Activated CD4-positive, alpha-beta T cell treated with anti-CD3 and anti-CD28 coated beads, Interleukin-2, amount 50 U/mL, for 4 hours (primary cell): ENCODE data around the gene KIAA0586.
"Not testable (repeated sequence)": the region's sequence is repeated elsewhere in the genome, so short reads cannot be mapped to it uniquely, and the experiment has no call there.

Source experiments
- DNase-seq, 2 experiments: peaks; one replicate each; pipeline ENCODE4 v3.0.0-alpha.2; 2020

The KIAA0586 gene

GRCh38 chr14:58427281-58428117 is at the start of gene KIAA0586, which contains the start of gene TIMM9:
Gene KIAA0586, plus strand, starts transcription at chr14:58427719. Its CDS starts 546 bp downstream, at chr14:58428265.
Gene TIMM9, minus strand, starts transcription at chr14:58427531. Its CDS starts 15,586 bp downstream, at chr14:58411945.
- peak; percentile 96 for DNase-seq

DNA sequence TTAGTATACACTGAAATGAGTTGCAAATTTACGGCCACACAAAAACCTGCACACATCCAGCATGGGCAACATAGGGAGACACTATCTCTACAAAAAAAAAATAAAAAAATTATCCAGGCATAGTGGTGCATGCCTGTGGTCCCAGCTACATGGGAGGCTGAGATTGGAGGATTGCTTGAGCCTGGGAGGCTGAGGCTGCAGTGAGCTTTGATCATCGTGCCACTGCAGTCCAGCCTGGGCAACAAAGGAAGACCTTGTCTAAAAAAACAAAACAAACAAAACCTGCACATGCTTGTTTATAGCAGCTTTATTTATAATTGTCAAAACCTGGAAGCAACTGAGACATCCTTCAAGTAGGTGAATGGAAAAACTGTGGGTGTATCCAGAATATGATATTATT is 36.7 kb upstream of the KIAA0586 start:
- no peak for DNase-seq

DNA sequence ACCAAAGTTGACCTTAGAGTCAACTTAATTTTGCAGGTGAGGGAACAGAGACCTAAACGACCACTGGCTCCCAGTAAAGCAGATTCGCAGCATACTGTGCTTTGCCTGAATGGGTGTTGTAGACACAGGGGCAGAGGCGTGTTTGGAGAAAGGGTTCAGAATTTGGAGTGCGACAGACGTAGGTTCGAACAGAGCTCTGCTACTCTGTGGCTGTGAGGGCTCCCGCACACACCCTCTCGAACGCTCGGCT is 32.0 kb upstream of the KIAA0586 start:
- no peak for DNase-seq

- DNase-seq, result peak; percentile 52 to 57
Measured at GRCh38 chr14:58395812-58396788, 31.4 kb upstream of the KIAA0586 start, which contains the start of gene TOMM20L. Gene TOMM20L, plus strand, starts transcription at chr14:58395930. Its CDS starts 28 bp downstream, at chr14:58395958.

GRCh38 chr14:58397156-58397555 is 30.4 kb upstream of the KIAA0586 start:
- no peak for DNase-seq

DNA sequence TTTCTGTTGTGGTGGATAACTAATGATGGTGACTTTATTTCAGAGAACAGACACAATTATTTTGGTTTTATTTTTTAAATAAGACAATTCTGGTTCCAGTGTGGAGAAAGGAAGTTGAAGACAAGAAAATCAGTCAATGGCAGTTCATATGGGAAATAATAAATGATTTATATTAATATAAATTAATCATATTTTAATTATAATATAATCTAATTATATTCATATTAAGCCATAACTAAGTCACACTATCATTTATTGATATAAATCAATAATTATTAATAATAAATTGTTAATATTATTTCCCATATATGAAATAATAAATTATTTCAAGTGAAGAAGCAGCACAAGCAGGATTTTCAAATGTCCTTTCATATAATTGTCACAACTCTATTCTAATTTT is 29.0 kb upstream of the KIAA0586 start:
- DNase-seq, result no peak

DNA sequence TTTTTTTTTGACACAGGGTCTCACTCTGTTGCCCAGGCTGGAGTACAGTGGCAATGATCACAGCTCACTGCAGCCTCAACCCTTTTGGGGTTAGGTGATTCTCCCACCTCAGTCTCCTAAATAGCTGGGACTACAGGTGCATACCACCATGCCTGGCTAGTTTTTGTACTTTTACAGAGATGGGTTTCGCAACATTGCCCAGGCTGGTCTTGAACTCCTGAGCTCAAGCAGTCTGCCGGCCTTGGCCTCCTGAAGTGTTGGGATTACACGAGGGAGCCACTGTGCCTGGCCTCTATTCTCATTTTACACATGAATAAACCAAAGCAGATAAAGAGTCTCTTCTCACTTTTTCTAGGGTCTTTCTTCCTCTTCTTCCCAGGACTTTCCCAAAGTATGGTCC is 28.6 kb upstream of the KIAA0586 start:
- DNase-seq, result no peak

DNA sequence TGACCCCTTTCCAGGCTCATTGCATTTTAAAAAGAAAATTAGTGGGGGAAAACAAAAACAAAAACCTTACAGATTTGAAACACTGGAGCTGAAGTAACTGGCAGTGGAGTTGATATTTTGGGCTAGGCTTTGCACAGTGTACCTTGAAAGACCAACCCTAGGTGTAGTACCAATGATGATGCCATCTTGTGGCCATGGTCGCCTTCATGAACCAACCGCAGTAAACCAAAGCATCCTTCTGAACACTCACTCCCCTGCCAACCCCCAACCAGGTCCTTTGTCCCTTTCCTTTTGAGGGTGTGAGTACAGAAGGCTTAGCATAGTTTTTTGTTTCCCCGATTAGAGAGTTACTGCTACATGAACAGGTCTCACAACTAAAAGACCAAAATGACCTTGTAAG is 25.9 kb upstream of the KIAA0586 start:
- DNase-seq, result no peak

- no peak for DNase-seq
Measured at GRCh38 chr14:58408681-58409215, 18.8 kb upstream of the KIAA0586 start.

- no peak for DNase-seq
Measured at GRCh38 chr14:58414845-58415244, 12.7 kb upstream of the KIAA0586 start.

GRCh38 chr14:58415636-58416547 is 11.6 kb upstream of the KIAA0586 start:
- DNase-seq, result no peak

DNA sequence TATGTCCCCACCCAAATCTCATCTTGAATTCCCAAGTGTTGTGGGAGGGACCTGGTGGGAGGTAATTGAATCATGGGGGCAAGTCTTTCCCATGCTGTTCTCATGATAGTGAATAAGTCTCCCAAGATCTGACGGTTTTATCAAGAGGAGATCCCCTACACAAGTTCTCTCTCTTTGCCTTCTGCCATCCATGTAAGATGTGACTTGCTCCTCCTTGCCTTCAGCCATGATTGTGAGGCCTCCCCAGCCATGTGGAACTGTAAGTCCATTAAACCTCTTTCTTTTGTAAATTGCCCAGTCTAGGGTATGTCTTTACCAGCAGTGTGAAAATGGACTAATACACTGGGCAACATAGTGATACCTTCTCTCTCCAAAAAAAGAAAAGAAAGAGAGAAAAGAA is 10.6 kb upstream of the KIAA0586 start:
- not testable (repeated sequence) for DNase-seq

DNA sequence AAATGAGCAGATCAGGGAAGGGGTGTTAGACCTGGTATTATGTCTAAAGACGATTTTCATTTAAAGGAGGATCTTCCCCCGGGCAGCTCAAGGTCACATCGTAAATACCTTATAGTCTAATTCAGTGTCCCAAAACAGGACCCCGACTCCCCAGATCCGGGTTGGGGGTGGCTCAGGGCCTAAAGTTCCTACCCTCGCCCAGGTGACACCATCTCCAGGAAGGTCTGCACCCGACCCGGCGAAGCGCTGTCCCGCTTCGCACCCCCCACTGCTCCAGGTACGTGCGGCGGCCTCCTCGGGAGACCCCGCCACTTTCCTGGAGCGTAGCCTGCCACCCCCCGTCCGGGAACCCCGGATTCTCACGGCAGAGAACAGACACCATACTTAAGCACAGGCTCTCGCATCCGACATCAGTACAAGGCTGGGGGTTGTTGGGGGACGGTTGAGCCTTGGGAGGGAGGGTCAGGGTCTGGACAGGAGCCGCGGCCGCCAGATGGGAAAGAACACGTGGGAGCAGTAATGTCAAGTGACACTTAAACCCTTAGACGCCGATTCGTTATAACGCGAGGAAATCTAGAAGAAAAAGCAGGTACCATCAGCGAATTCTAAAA is 744 bp upstream of the KIAA0586 start:
- peak; percentile 35 to 43 for DNase-seq

DNA sequence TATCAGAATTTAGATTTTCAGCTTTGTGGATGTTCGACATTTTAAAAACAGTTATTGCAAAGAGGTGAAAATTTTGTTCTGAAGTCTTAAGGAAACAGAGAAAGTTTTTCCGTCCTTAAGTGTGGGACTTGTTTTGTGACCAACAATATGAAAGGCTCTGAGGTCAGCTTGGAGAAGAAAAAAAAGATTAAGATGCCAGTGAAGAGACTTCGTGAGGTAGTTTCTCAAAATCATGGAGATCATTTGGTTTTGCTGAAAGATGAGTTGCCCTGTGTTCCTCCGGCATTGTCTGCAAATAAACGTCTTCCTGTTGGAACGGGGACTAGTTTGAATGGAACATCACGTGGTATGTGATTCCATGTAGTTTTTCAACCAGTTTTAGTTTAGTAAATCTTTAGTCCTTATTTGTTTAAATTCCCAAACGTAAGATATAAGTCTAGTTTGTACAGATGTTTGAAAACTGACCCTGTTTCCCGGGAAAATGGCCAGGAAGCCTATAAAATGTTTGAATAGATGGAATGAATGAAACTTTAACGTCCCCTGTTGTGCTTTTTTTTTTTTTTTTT is 682 bp downstream of the KIAA0586 start:
- DNase-seq, result no peak

DNA sequence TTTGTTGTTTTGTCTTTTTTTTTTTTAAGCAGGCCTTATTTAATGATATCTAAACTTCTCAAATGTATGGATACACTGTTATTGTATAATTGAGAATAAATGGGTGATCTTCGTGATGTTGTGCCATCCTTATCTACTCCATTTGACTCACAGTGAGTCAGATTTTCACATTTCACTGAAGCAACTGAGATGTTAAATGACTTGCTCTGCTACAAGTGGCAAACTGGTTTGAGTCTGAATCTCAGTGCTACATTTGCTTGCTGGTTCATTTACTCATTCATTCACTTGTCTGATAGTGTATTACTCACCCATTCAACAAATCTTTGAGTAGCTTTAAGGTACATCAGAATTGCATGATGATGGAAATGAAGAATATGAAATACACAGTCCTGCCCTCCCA is 2.6 kb downstream of the KIAA0586 start:
- DNase-seq, result no peak

- no peak for DNase-seq
Measured at GRCh38 chr14:58439476-58439875, 12.0 kb downstream of the KIAA0586 start.

DNA sequence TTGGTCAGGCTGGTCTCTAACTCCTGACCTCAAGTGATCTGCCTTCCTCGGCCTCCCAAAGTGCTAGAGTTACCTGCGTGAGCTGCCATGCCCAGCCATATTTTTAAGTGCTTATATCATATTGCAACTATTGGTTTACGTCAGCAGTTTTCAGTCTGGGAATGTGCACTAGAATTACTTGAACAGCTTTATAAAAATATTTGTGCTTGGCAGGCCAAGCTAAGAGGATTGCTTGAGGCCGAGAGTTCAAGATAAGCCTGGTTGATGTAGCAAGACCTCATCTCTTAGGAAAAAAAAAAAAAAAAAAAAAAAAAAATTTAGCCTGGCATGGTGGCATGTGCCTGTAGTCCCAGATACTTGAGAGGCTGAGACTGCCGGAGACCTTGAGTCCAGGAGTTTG is 17.1 kb downstream of the KIAA0586 start:
- no peak for DNase-seq

DNA sequence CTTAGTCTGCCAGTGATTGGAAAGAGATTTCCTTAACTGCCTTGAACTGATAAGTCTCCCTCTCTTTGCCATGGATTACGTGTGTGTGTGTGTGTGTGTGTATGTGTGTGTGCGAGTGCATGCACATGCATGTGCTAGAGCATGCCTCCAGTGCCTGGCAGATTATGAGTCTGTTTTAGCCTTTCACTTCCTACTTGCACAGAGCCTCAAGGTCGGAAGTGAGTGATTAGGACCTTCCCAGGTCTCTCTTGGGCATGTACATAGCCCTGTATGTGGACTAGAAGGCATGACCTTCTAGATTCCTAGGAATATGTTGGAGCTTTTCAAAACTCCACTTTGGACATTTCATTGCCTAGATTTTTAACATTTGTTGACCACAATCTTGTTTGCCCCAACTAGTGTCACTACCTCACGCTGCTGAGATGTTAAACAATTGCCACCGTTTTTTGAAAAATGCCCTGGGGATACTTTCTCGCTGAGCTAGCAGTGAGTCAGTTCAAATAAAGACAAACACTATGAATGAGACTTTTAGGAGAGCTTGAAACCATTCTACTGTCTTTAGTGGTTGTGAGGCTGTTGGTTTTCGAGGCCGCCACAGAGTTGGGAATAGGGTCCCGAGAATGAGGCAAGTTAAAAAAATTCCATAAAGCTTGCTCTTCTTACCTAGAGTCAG is 28.2 kb downstream of the KIAA0586 start:
- no peak for DNase-seq

- DNase-seq, result no peak
Measured at GRCh38 chr14:58460772-58461171, 33.3 kb downstream of the KIAA0586 start.

GRCh38 chr14:58463147-58463546 is 35.6 kb downstream of the KIAA0586 start:
- no peak for DNase-seq

- no peak for DNase-seq
Measured at GRCh38 chr14:58464652-58465051, 37.1 kb downstream of the KIAA0586 start.
